HG03159 (cell line): ENCODE data around the gene TRIM52.
A peak's percentile ranks its signal among the peaks of the same experiment; 100 is the strongest.
"Not testable (repeated sequence)": the region's sequence is repeated elsewhere in the genome, so short reads cannot be mapped to it uniquely, and the experiment has no call there.

ENCODE experiments used
- ATAC-seq: cut with Tn5 transposase; IDR thresholded peaks from one replicate; pipeline ENCODE4 v1.9.1; 2021; ENCODE audit warnings: mild to moderate bottlenecking, moderate library complexity; ENCODE audit not compliant: unreplicated experiment

TRIM52 gene

GRCh38 chr5:181217111-181217802 lies 43.7 kb downstream of the TRIM52 start:
- ATAC-seq, result peak; percentile 34

DNA sequence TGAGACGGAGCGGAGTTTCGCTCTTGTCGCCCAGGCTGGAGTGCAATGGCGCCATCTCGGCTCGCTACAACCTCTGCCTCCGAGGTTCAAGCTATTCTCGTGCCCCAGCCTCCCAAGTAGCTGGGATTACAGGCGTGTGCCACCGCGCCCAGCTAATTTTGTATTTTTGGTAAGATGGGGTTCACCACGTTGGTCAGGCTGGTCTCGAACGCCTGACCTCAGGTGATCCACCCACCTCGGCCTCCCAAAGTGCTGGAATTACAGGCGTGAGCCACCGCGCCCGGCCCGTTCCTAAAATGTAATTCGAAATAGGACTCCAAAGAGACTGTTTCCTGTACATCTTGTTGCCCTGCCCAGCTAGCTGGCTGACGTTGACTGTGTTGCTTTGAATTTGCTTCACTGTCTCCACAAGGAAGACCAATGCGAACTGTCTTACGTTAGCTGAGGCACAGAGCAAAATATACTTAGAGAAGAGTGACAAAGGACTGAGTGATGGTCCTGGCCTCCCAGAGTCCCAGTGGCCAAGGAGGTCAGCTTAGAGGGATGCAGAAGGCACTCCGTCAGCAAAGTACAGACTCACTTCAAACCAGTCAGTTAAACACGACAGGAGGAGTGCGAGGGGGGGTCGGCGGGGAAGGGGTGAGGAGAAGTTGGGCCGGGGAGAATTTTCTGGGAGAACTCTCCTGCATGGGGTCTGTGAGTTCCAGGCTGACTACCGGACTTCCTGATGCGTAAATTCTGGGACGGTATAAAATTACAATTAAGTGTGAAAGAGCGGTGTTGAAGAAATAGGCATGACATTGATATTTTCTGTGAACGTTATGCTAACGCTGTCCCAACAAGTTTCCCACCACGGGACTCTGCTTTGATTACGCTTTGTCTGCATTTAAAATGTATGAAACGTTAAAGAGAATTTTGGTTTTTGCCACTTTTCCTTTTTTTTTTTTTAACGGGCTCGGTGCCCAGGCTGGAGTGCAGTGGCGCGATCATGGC lies 44.6 kb downstream of the TRIM52 start:
- ATAC-seq, result no peak

GRCh38 chr5:181214249-181214648 lies 46.7 kb downstream of the TRIM52 start:
- ATAC-seq, result not testable (repeated sequence)

DNA sequence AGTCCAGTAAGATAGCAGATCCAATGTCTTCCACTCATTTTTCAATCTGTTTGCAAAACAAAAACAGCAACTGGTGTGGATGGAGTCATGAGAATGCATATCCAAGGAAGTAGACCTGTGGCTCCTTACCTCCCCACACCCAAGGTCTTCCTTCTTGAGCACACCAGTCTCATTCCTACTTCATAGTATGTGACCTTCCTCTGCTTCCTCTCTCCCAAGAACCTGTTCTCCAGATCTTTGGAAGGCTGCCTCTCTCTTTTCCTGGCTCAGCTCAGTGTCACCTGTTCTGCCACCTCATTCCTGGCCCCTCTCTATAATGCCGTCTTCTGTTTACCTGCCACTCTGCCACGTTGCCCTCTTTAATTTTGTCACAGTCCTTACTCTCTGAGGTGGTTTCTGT lies 48.0 kb downstream of the TRIM52 start:
- ATAC-seq, result no peak

- ATAC-seq, result no peak
Measured at GRCh38 chr5:181212080-181212479, 48.9 kb downstream of the TRIM52 start.

DNA sequence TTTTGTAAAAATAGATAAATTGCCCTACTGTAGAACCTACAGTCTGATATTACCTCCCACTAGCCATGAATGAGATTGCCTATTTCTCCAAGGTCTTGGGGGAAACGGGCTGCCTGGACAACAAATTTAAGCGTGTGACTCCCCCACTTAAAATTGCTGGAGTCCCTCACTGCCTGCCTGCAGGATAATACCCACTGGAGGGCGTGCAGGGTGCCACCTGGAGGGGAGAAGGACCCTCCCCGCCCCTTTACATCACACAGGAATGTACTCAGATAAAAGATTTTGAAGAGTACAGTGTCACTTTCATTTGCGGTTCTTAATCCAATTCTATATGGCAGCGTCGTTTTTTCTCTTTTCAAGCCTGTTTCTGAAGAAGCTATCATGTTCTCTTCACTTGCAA lies 49.7 kb downstream of the TRIM52 start:
- no peak for ATAC-seq

GRCh38 chr5:181210698-181211097 lies 50.2 kb downstream of the TRIM52 start:
- ATAC-seq, result not testable (repeated sequence)

DNA sequence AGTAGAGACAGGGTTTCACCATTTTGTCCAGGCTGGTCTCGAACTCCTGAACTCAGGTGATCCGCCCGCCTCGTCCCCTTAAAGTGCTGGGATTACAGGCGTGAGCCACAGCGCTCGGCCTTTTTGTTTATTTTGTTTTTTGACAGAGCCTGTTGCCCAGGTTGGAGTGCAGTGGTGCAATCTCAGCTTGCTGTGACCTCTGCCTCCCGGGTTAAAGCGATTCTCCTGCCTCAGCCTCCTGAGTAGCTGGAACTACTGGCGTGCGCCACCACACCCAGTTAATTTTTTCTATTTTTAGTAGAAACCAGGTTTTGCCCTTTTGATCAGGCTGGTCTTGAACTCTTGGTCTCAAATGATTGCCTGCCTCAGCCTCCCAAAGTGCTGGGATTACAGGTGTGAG lies 50.8 kb downstream of the TRIM52 start:
- ATAC-seq, result not testable (repeated sequence)

DNA sequence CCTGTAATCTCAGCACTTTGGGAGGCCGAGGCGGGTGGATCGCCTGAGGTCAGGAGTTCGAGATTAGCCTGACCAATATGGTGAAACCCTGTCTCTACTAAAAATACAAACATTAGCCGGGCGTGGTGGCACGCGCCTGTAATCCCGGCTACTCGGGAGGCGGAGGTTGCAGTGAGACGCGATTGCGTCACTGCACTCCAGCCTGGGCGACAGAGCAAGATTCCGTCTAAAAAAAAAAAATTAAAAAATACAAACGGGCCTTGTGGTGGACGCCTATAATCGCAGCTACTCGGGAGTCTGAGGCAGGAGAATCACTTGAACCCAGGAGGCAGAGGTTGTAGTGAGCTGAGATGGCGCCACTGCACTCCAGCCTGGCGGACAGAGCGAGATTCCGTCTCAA lies 51.9 kb downstream of the TRIM52 start:
- ATAC-seq, result not testable (repeated sequence)

- ATAC-seq, result no peak
Measured at GRCh38 chr5:181207960-181208253, 53.0 kb downstream of the TRIM52 start.

DNA sequence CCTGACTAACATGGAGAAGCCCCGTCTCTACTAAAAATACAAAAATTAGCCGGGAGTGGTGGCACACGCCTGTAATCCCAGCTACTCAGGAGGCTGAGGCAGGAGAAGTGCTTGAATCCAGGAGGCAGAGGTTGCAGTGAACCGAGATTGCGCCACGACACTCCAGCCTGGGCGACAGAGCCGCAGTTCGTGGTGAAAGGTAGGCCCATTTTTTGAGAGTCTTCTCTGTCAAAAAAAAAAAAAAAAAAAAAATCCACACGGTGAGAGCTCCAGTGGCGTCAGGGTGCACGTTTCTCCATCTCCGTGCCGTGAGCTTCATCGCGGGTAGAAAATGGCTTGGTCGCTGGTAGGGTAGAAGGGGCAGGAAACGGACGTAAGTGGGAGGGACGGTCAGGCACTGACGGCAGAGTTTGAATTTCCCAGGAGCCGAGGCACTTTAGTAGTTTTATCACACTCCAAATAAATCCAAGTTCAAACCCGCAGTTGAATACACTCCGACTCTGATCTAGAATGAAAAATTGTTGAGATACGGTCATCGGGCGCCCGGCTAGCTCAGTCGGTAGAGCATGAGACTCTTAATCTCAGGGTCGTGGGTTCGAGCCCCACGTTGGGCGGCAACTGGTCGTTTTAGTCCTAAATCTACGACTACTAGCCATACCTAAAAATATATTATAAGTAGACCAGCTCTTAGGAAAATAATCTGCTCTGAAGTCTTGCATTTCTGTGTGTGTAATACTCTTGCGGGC lies 53.6 kb downstream of the TRIM52 start:
- no peak for ATAC-seq

GRCh38 chr5:181205761-181206649 lies 54.9 kb downstream of the TRIM52 start:
- no peak for ATAC-seq
